NOMO-1 treated with DMSO at 0.1 percent for 48 hours (cell line): ENCODE measurements around the gene LIX1L.

Experiments
- DNase-seq: peaks from one replicate; lab custom pipeline; 2025; ENCODE audit not compliant: unreplicated experiment; lab: John Stamatoyannopoulos, UW

LIX1L gene

GRCh38 chr1:145963265-145964019, 5.6 kb upstream of the LIX1L start:
- no peak for DNase-seq

- no peak for DNase-seq
Measured at GRCh38 chr1:145962157-145963102, 4.6 kb upstream of the LIX1L start.

- DNase-seq, result no peak
Measured at GRCh38 chr1:145961425-145962156, 3.8 kb upstream of the LIX1L start.

- DNase-seq, result no peak
Measured at GRCh38 chr1:145961109-145961424, 3.2 kb upstream of the LIX1L start.

- DNase-seq, result peak; percentile 4
Measured at GRCh38 chr1:145960468-145961108, 2.8 kb upstream of the LIX1L start.

- no peak for DNase-seq
Measured at GRCh38 chr1:145959957-145960467, 2.2 kb upstream of the LIX1L start.

- no peak for DNase-seq
Measured at GRCh38 chr1:145959333-145959732, 1.5 kb upstream of the LIX1L start.

GRCh38 chr1:145958734-145959133, 917 bp upstream of the LIX1L start:
- no peak for DNase-seq

GRCh38 chr1:145956781-145957442, 905 bp downstream of the LIX1L start:
- no peak for DNase-seq

- no peak for DNase-seq
Measured at GRCh38 chr1:145956361-145956760, 1.5 kb downstream of the LIX1L start.

- DNase-seq, result no peak
Measured at GRCh38 chr1:145955436-145955835, 2.4 kb downstream of the LIX1L start.

GRCh38 chr1:145953861-145954260, 4.0 kb downstream of the LIX1L start:
- no peak for DNase-seq

GRCh38 chr1:145952903-145953302, 4.9 kb downstream of the LIX1L start:
- DNase-seq, result no peak

- DNase-seq, result no peak
Measured at GRCh38 chr1:145951526-145951925, 6.3 kb downstream of the LIX1L start.

GRCh38 chr1:145949219-145949618, 8.6 kb downstream of the LIX1L start:
- DNase-seq, result no peak

- no peak for DNase-seq
Measured at GRCh38 chr1:145947551-145947950, 10.3 kb downstream of the LIX1L start.

GRCh38 chr1:145946477-145946986, 11.3 kb downstream of the LIX1L start:
- DNase-seq, result no peak

- no peak for DNase-seq
Measured at GRCh38 chr1:145944532-145944931, 13.3 kb downstream of the LIX1L start.

GRCh38 chr1:145942871-145943270, 14.9 kb downstream of the LIX1L start:
- DNase-seq, result no peak

GRCh38 chr1:145942405-145942804, 15.4 kb downstream of the LIX1L start:
- no peak for DNase-seq
